ENCODE measurements around the gene NLN.

DNA sequence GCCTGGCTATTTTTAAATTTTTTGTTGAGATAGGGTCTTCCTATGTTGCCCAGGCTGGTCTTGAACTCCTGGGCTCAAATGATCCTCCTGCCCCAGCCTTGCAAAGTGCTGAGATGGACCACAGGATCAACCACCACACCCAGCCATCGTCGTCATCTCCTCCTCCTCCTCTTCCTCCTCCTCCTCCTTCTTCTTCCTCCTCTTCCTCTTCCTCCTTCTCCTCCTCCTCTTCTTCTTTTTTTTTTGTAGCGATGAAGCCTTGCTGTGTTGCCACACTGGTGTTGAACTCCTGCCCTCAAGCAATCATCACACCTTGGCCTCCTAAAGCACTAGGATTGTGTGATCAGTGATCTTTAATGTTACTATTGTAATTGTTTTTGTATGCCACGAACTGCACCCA lies 155.0 kb downstream of the NLN start:
- TF ChIP-seq, protein P1, sequence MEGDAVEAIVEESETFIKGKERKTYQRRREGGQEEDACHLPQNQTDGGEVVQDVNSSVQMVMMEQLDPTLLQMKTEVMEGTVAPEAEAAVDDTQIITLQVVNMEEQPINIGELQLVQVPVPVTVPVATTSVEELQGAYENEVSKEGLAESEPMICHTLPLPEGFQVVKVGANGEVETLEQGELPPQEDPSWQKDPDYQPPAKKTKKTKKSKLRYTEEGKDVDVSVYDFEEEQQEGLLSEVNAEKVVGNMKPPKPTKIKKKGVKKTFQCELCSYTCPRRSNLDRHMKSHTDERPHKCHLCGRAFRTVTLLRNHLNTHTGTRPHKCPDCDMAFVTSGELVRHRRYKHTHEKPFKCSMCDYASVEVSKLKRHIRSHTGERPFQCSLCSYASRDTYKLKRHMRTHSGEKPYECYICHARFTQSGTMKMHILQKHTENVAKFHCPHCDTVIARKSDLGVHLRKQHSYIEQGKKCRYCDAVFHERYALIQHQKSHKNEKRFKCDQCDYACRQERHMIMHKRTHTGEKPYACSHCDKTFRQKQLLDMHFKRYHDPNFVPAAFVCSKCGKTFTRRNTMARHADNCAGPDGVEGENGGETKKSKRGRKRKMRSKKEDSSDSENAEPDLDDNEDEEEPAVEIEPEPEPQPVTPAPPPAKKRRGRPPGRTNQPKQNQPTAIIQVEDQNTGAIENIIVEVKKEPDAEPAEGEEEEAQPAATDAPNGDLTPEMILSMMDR (IDR thresholded peaks at IDR 0.05) = no peak
- TF ChIP-seq POLR2A (IDR thresholded peaks at IDR 0.05) = no peak

Data from adrenal gland (tissue), 5 donors.